ENCODE results near the gene C4BPA. TPM values are rescaled to one million over a fixed set of nuclear protein-coding genes. Genes with fewer than 3 reads are reported as not detected.

The C4BPA gene
- total and polyA plus RNA-seq, 9 of the 15 experiments (the other 6 are each of a cell fraction or from before 2014, with no cell fraction given): 0.04 to 0.22 (median 0.11) TPM; not detected in 3

DNA sequence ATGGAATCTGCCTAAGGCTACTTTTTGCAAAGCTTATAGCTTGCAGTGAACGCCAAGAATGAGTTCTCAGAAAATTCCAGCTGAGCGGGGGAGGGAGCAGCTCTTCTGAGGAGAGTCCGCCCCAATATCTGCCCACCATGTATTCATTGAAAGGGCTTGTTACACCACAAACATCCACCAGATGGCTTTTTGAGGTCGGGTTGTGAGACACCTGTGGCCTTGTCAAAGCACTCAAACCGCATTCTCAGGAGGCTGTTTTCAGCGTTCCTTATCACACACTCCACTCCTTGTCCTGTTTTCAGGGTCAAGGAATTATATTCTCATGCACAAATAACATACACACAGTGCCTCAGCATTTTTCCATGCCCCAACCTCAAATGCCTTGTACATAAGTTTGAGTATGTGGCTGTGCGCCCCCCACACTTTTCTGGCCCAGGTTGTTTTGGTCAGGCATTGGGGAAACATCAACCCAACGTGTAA is 19.3 kb upstream of the C4BPA start (continued):
- TF ChIP-seq TBL1XR1 (IDR thresholded peaks at IDR 0.05; ENCODE audit: low read length in 2 of 2): no peak; a peak in 1 of 4 replicates
- TF ChIP-seq, protein P1, sequence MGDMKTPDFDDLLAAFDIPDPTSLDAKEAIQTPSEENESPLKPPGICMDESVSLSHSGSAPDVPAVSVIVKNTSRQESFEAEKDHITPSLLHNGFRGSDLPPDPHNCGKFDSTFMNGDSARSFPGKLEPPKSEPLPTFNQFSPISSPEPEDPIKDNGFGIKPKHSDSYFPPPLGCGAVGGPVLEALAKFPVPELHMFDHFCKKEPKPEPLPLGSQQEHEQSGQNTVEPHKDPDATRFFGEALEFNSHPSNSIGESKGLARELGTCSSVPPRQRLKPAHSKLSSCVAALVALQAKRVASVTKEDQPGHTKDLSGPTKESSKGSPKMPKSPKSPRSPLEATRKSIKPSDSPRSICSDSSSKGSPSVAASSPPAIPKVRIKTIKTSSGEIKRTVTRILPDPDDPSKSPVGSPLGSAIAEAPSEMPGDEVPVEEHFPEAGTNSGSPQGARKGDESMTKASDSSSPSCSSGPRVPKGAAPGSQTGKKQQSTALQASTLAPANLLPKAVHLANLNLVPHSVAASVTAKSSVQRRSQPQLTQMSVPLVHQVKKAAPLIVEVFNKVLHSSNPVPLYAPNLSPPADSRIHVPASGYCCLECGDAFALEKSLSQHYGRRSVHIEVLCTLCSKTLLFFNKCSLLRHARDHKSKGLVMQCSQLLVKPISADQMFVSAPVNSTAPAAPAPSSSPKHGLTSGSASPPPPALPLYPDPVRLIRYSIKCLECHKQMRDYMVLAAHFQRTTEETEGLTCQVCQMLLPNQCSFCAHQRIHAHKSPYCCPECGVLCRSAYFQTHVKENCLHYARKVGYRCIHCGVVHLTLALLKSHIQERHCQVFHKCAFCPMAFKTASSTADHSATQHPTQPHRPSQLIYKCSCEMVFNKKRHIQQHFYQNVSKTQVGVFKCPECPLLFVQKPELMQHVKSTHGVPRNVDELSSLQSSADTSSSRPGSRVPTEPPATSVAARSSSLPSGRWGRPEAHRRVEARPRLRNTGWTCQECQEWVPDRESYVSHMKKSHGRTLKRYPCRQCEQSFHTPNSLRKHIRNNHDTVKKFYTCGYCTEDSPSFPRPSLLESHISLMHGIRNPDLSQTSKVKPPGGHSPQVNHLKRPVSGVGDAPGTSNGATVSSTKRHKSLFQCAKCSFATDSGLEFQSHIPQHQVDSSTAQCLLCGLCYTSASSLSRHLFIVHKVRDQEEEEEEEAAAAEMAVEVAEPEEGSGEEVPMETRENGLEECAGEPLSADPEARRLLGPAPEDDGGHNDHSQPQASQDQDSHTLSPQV (IDR thresholded peaks at IDR 0.05): peak; percentile 57; the same call in 1 of the 2 replicates
- TF ChIP-seq ZNF384 (IDR thresholded peaks at IDR 0.05; ENCODE audit: low read depth, low read length): no peak
- TF ChIP-seq SNRNP70 (optimal IDR thresholded peaks at IDR 0.05; ENCODE audit: low read depth, low read length): no peak
- TF ChIP-seq LCOR (CRISPR knock-in tag; IDR thresholded peaks at IDR 0.05): no peak
- TF ChIP-seq MTA1 (IDR thresholded peaks at IDR 0.05; ENCODE audit: borderline replicate concordance): no peak
- no peak for TF ChIP-seq STAT5B (CRISPR knock-in tag; IDR thresholded peaks at IDR 0.05)
- no peak for TF ChIP-seq KAT7 (CRISPR knock-in tag; IDR thresholded peaks at IDR 0.05; ENCODE audit: borderline replicate concordance)
- TF ChIP-seq, protein P2, sequence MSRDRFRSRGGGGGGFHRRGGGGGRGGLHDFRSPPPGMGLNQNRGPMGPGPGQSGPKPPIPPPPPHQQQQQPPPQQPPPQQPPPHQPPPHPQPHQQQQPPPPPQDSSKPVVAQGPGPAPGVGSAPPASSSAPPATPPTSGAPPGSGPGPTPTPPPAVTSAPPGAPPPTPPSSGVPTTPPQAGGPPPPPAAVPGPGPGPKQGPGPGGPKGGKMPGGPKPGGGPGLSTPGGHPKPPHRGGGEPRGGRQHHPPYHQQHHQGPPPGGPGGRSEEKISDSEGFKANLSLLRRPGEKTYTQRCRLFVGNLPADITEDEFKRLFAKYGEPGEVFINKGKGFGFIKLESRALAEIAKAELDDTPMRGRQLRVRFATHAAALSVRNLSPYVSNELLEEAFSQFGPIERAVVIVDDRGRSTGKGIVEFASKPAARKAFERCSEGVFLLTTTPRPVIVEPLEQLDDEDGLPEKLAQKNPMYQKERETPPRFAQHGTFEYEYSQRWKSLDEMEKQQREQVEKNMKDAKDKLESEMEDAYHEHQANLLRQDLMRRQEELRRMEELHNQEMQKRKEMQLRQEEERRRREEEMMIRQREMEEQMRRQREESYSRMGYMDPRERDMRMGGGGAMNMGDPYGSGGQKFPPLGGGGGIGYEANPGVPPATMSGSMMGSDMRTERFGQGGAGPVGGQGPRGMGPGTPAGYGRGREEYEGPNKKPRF (IDR thresholded peaks at IDR 0.05; ENCODE audit: low read depth, low read length): no peak
- TF ChIP-seq ZNF766 (CRISPR knock-in tag; conservative IDR thresholded peaks at IDR 0.05): 0 out of 2 replicates have a peak, but pooled peaks have one; percentile 37
- no peak for TF ChIP-seq KLF10 (CRISPR knock-in tag; IDR thresholded peaks at IDR 0.05)
- no peak for TF ChIP-seq ZNF253 (CRISPR knock-in tag; conservative IDR thresholded peaks at IDR 0.05)
- TF ChIP-seq, protein P3, sequence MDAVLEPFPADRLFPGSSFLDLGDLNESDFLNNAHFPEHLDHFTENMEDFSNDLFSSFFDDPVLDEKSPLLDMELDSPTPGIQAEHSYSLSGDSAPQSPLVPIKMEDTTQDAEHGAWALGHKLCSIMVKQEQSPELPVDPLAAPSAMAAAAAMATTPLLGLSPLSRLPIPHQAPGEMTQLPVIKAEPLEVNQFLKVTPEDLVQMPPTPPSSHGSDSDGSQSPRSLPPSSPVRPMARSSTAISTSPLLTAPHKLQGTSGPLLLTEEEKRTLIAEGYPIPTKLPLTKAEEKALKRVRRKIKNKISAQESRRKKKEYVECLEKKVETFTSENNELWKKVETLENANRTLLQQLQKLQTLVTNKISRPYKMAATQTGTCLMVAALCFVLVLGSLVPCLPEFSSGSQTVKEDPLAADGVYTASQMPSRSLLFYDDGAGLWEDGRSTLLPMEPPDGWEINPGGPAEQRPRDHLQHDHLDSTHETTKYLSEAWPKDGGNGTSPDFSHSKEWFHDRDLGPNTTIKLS (IDR thresholded peaks at IDR 0.05; ENCODE audit: borderline replicate concordance, low read depth): peak; percentile 40; the same call in 1 of the 2 replicates
- TF ChIP-seq, protein P4, sequence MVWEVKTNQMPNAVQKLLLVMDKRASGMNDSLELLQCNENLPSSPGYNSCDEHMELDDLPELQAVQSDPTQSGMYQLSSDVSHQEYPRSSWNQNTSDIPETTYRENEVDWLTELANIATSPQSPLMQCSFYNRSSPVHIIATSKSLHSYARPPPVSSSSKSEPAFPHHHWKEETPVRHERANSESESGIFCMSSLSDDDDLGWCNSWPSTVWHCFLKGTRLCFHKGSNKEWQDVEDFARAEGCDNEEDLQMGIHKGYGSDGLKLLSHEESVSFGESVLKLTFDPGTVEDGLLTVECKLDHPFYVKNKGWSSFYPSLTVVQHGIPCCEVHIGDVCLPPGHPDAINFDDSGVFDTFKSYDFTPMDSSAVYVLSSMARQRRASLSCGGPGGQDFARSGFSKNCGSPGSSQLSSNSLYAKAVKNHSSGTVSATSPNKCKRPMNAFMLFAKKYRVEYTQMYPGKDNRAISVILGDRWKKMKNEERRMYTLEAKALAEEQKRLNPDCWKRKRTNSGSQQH (CRISPR knock-in tag; IDR thresholded peaks at IDR 0.05): no peak
- TF ChIP-seq KHSRP (IDR thresholded peaks at IDR 0.05): no peak
- no peak for TF ChIP-seq ZNF133 (CRISPR knock-in tag; IDR thresholded peaks at IDR 0.05)
- no peak for TF ChIP-seq SP1 (CRISPR knock-in tag; IDR thresholded peaks at IDR 0.05)
- TF ChIP-seq TGIF2 (CRISPR knock-in tag; IDR thresholded peaks at IDR 0.05): no peak
- TF ChIP-seq, protein P5, sequence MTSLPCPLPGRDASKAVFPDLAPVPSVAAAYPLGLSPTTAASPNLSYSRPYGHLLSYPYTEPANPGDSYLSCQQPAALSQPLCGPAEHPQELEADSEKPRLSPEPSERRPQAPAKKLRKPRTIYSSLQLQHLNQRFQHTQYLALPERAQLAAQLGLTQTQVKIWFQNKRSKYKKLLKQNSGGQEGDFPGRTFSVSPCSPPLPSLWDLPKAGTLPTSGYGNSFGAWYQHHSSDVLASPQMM (CRISPR knock-in tag; IDR thresholded peaks at IDR 0.05): no peak
- no peak for TF ChIP-seq ZNF764 (CRISPR knock-in tag; IDR thresholded peaks at IDR 0.05; ENCODE audit: low read depth)

Data from K562 (cell line).